H9 (cell line): ENCODE measurements around the gene SNHG17. TPM values are rescaled to one million over a fixed set of nuclear protein-coding genes. Genes with fewer than 3 reads are reported as not detected.

ENCODE experiments used
- DNase-seq: peaks from one replicate; pipeline ENCODE4 v3.0.0-alpha.2; 2017
- H2AFZ ChIP-seq: one replicate; pipeline ENCODE4 v1.6.1; 2013; ENCODE audit warnings: mild to moderate bottlenecking, low read length, control low read depth, moderate library complexity
- H2AK5ac ChIP-seq: 2 replicates; pipeline ENCODE4 v1.6.1; 2013; ENCODE audit warnings: low read length, control low read depth, mixed read lengths; ENCODE audit not compliant: insufficient read length
- H2BK120ac ChIP-seq: one replicate; pipeline ENCODE4 v1.6.1; 2013; ENCODE audit warnings: low read depth, mild to moderate bottlenecking, low read length, control low read depth, inconsistent platforms; ENCODE audit not compliant: poor library complexity, severe bottlenecking
- H2BK12ac ChIP-seq: 2 replicates; pipeline ENCODE4 v1.6.1; 2013; ENCODE audit warnings: low read length, control low read depth, mixed read lengths, low read depth; ENCODE audit not compliant: insufficient read length
- H2BK15ac ChIP-seq: 2 replicates; pipeline ENCODE4 v1.6.1; 2013; ENCODE audit warnings: low read depth, low read length, control low read depth
- H2BK20ac ChIP-seq: one replicate; pipeline ENCODE4 v1.6.1; 2013; ENCODE audit warnings: low read depth, mild to moderate bottlenecking, low read length, control low read depth, inconsistent platforms; ENCODE audit not compliant: poor library complexity, severe bottlenecking
- H2BK5ac ChIP-seq: 2 replicates; pipeline ENCODE4 v1.6.1; 2013; ENCODE audit warnings: low read length, control low read depth, mixed read lengths; ENCODE audit not compliant: insufficient read length
- H3K14ac ChIP-seq: 2 replicates; pipeline ENCODE4 v1.6.1; 2013; ENCODE audit warnings: low read length, control low read depth; ENCODE audit not compliant: insufficient read depth
- H3K18ac ChIP-seq: 2 replicates; pipeline ENCODE4 v1.6.1; 2013; ENCODE audit warnings: low read depth, mild to moderate bottlenecking, mixed read lengths, low read length, control low read depth; ENCODE audit not compliant: insufficient read length
- H3K23ac ChIP-seq: 2 replicates; pipeline ENCODE4 v1.6.1; 2013; ENCODE audit warnings: low read length, control low read depth, mixed read lengths, low read depth; ENCODE audit not compliant: insufficient read length
- H3K23me2 ChIP-seq: 2 replicates; pipeline ENCODE4 v1.6.1; 2013; ENCODE audit warnings: low read depth, mild to moderate bottlenecking, mixed read lengths, low read length, control low read depth; ENCODE audit not compliant: insufficient read length, poor library complexity, severe bottlenecking
- H3K27ac ChIP-seq: 2 replicates; pipeline ENCODE4 v1.5.1; 2013; ENCODE audit warnings: low read length, control low read depth, mixed read lengths, low read depth; ENCODE audit not compliant: insufficient read length
- H3K27me3 ChIP-seq: 2 replicates; pipeline ENCODE4 v1.6.1; 2013; ENCODE audit warnings: low read length, control low read depth, inconsistent platforms; ENCODE audit not compliant: insufficient read depth
- H3K4ac ChIP-seq: 2 replicates; pipeline ENCODE4 v1.6.1; 2013; ENCODE audit warnings: low read depth, mild to moderate bottlenecking, control low read depth, inconsistent platforms, low read length, moderate library complexity
- H3K4me1 ChIP-seq: 2 replicates; pipeline ENCODE4 v1.6.1; 2013; ENCODE audit warnings: low read length, control low read depth, inconsistent platforms; ENCODE audit not compliant: insufficient read depth
- H3K4me2 ChIP-seq: 2 replicates; pipeline ENCODE4 v1.6.1; 2013; ENCODE audit warnings: low read length, control low read depth, mixed read lengths; ENCODE audit not compliant: insufficient read length, insufficient read depth
- H3K56ac ChIP-seq: 2 replicates; pipeline ENCODE4 v1.6.1; 2013; ENCODE audit warnings: low read depth, mild to moderate bottlenecking, mixed read lengths, low read length, control low read depth; ENCODE audit not compliant: insufficient read length
- H3K79me1 ChIP-seq: 2 replicates; pipeline ENCODE4 v1.6.1; 2013; ENCODE audit warnings: low read depth, mild to moderate bottlenecking, moderate library complexity, low read length, control low read depth, inconsistent platforms; ENCODE audit not compliant: insufficient read depth, poor library complexity, severe bottlenecking
- H3K79me2 ChIP-seq: 2 replicates; pipeline ENCODE4 v1.6.1; 2013; ENCODE audit warnings: low read length, control low read depth, inconsistent platforms; ENCODE audit not compliant: insufficient read depth
- H3K9ac ChIP-seq: 2 replicates; pipeline ENCODE4 v1.6.1; 2013; ENCODE audit warnings: low read length, control low read depth, mixed read lengths; ENCODE audit not compliant: insufficient read length; ENCODE audit errors: extremely low read depth
- H3K9me3 ChIP-seq: one replicate; pipeline ENCODE4 v1.6.1; 2013; ENCODE audit warnings: low read depth, low read length, inconsistent platforms; ENCODE audit not compliant: control insufficient read depth
- H3T11ph ChIP-seq: one replicate; pipeline ENCODE4 v1.6.1; 2013; ENCODE audit warnings: mild to moderate bottlenecking, low read length, control low read depth, inconsistent platforms
- H4K20me1 ChIP-seq: one replicate; pipeline ENCODE4 v1.6.1; 2013; ENCODE audit not compliant: control insufficient read depth, insufficient read length, insufficient read depth
- H4K5ac ChIP-seq: 2 replicates; pipeline ENCODE4 v1.6.1; 2013; ENCODE audit warnings: low read depth, mild to moderate bottlenecking, mixed read lengths, low read length, control low read depth; ENCODE audit not compliant: insufficient read length
- H4K8ac ChIP-seq: replicated peaks from 2 replicates; pipeline ENCODE4 v1.6.1; 2013; ENCODE audit warnings: low read length, control low read depth, mixed read lengths, low read depth; ENCODE audit not compliant: insufficient read length
- H4K91ac ChIP-seq: 2 replicates; pipeline ENCODE4 v1.6.1; 2013; ENCODE audit warnings: low read depth, mild to moderate bottlenecking, moderate library complexity, mixed read lengths, low read length, control low read depth; ENCODE audit not compliant: insufficient read length
- H3K27ac Mint-ChIP-seq, 3 experiments: 2 replicates in 2 of 3; 3 replicates in 1 of 3; pipeline ENCODE4 v1.8.0; 2020 to 2021; ENCODE audit warnings: mixed read lengths in 3 of 3, mild to moderate bottlenecking in 1 of 3, moderate library complexity in 1 of 3
- H3K27me3 Mint-ChIP-seq: 2 replicates; pipeline ENCODE4 v1.8.0; 2021; ENCODE audit warnings: low read depth, mild to moderate bottlenecking, moderate library complexity, mixed read lengths
- H3K36me3 Mint-ChIP-seq, 3 experiments: 2 replicates in 2 of 3; 3 replicates in 1 of 3; pipeline ENCODE4 v1.8.0; 2020 to 2021; ENCODE audit warnings: low read depth in 3 of 3, mixed read lengths in 3 of 3; ENCODE audit not compliant: insufficient read depth in 1 of 3
- H3K4me1 Mint-ChIP-seq, 2 experiments: 2 replicates each; pipeline ENCODE4 v1.8.0; 2020; ENCODE audit warnings: mixed read lengths in 2 of 2
- H3K4me3 Mint-ChIP-seq, 2 experiments: 2 replicates in 1 of 2; 3 replicates in 1 of 2; pipeline ENCODE4 v1.8.0; 2020 to 2021; ENCODE audit warnings: mild to moderate bottlenecking in 2 of 2, mixed read lengths in 2 of 2, moderate library complexity in 1 of 2
- H3K9me3 Mint-ChIP-seq, 2 experiments: 2 replicates in 1 of 2; 3 replicates in 1 of 2; pipeline ENCODE4 v1.8.0; 2020; ENCODE audit warnings: mild to moderate bottlenecking in 2 of 2, mixed read lengths in 2 of 2, moderate library complexity in 1 of 2
- WGBS: extraction: QIAGEN DNeasy Blood & Tissue Kit; methylation state at CpG from one replicate; pipeline ENCODE4 v1.1.7; 2013; ENCODE audit warnings: missing lambda C conversion rate, low lambda C conversion rate, mixed read lengths; ENCODE audit not compliant: insufficient read length; ENCODE audit errors: extremely low coverage; 5-methylcytosine and 5-hydroxymethylcytosine counted together
- total RNA-seq: library from RNA; stranded (reverse); gene quantifications from 2 replicates; pipeline ENCODE4 v1.2.1, GENCODE V29; 2021
- TF ChIP-seq, protein P1 (sequence below): fragments of 200-600 bp; sonication (generic); conservative IDR thresholded peaks from 3 replicates; pipeline ENCODE4 v1.8.0; 2021; ENCODE audit warnings: antibody characterized with exemption, mild to moderate bottlenecking

SNHG17 gene
- total RNA-seq, 1 experiment from 2014 or later = 70.1 TPM

DNA sequence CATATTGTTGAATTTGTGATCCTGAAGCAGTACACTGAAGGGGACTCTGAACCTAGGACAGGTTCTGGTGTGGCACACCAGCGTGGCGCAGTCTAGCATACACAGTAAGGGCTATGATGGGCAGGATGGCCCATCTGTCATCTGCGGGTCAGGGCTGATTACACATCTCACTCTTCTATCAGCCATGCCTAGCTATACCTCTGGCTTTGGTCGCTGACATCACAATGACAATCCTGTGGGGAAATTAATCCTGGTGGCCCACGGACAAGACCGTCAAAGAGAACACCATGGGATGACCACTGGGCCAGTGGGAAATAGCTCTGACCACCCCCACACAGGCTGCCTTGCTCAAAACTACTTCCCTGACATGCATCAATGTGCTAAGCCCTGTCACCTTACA is 2.8 kb downstream of the SNHG17 start:
- no peak overlapping the region for H3K27ac ChIP-seq
- no peak overlapping the region for H2BK20ac ChIP-seq
- H3K4me3 Mint-ChIP-seq = peak overlapping the region; percentile 96 to 98
- peaks cover 13% of the 10 kb centered on the region for H3K79me1 ChIP-seq
- H4K5ac ChIP-seq = no peak overlapping the region
- no peak overlapping the region for H2BK15ac ChIP-seq
- no peak overlapping the region for H3K9ac ChIP-seq
- no peak overlapping the region for H2BK12ac ChIP-seq
- peaks cover 26% of the 10 kb centered on the region in 2 experiments for H3K4me1 Mint-ChIP-seq
- peaks cover 9% of the 10 kb centered on the region for H3K23me2 ChIP-seq
- TF ChIP-seq, protein P1, sequence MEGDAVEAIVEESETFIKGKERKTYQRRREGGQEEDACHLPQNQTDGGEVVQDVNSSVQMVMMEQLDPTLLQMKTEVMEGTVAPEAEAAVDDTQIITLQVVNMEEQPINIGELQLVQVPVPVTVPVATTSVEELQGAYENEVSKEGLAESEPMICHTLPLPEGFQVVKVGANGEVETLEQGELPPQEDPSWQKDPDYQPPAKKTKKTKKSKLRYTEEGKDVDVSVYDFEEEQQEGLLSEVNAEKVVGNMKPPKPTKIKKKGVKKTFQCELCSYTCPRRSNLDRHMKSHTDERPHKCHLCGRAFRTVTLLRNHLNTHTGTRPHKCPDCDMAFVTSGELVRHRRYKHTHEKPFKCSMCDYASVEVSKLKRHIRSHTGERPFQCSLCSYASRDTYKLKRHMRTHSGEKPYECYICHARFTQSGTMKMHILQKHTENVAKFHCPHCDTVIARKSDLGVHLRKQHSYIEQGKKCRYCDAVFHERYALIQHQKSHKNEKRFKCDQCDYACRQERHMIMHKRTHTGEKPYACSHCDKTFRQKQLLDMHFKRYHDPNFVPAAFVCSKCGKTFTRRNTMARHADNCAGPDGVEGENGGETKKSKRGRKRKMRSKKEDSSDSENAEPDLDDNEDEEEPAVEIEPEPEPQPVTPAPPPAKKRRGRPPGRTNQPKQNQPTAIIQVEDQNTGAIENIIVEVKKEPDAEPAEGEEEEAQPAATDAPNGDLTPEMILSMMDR = no peak
- H3K4me1 ChIP-seq = peaks cover 2% of the 10 kb centered on the region; the same call in 1 of the 2 replicates
- no peak overlapping the region for H3K56ac ChIP-seq
- no peak overlapping the region for H3K4me2 ChIP-seq
- H3K18ac ChIP-seq = no peak overlapping the region
- H3K79me2 ChIP-seq = peaks cover 48% of the 10 kb centered on the region; the same call in 1 of the 2 replicates
- no peak overlapping the region for H2BK120ac ChIP-seq
- peak overlapping the region; percentile 6 to 79 (median 10); a peak in 2 of 7 replicates for H3K27ac Mint-ChIP-seq
- no peaks in the 10 kb centered on the region for H3K9me3 ChIP-seq
- H3K9me3 Mint-ChIP-seq = peaks cover 0 to 1% of the 10 kb centered on the region in 2 experiments; a peak in 1 of 5 replicates
- no peak overlapping the region for H2AK5ac ChIP-seq
- no peak overlapping the region for H4K8ac ChIP-seq
- WGBS = no CpG with 5 or more reads among the region's 6 CpGs
- no peak overlapping the region for H3T11ph ChIP-seq
- peaks cover 5% of the 10 kb centered on the region for H4K20me1 ChIP-seq
- H3K4ac ChIP-seq = no peak overlapping the region
- no peak overlapping the region for H3K23ac ChIP-seq
- H3K27me3 ChIP-seq = no peaks in the 10 kb centered on the region
- H4K91ac ChIP-seq = no peak overlapping the region
- no peaks in the 10 kb centered on the region; the same call in 1 of the 2 replicates for H3K27me3 Mint-ChIP-seq
- DNase-seq = no peak
- peaks cover 69 to 73% (median 70%) of the 10 kb centered on the region in 3 experiments for H3K36me3 Mint-ChIP-seq
- no peak overlapping the region for H3K14ac ChIP-seq
- H2BK5ac ChIP-seq = no peak overlapping the region
- H2AFZ ChIP-seq = no peak overlapping the region
